Stimulated activated CD8-positive, alpha-beta memory T cell treated with anti-CD3 and anti-CD28 coated beads, Interleukin-7, amount 100 ng/mL, for 24 hours (primary cell): ENCODE data around the gene PPP1R14C.

ENCODE experiments used
- DNase-seq: peaks from one replicate; pipeline ENCODE4 v3.0.0-alpha.2; 2020; ENCODE audit warnings: low read depth

PPP1R14C gene

GRCh38 chr6:150138638-150139037 is 4.2 kb upstream of the PPP1R14C start:
- DNase-seq: no peak

GRCh38 chr6:150139533-150139932 is 3.3 kb upstream of the PPP1R14C start:
- no peak for DNase-seq

GRCh38 chr6:150140236-150140969 is 2.4 kb upstream of the PPP1R14C start:
- DNase-seq: no peak

- no peak for DNase-seq
Observed at GRCh38 chr6:150142097-150142669, 661 bp upstream of the PPP1R14C start.

- no peak for DNase-seq
Observed at GRCh38 chr6:150143516-150144293, 861 bp downstream of the PPP1R14C start.

GRCh38 chr6:150144294-150144868 is 1.5 kb downstream of the PPP1R14C start:
- no peak for DNase-seq

- no peak for DNase-seq
Observed at GRCh38 chr6:150145427-150145826, 2.6 kb downstream of the PPP1R14C start.

- DNase-seq: no peak
Observed at GRCh38 chr6:150145830-150146229, 3.0 kb downstream of the PPP1R14C start.

- no peak for DNase-seq
Observed at GRCh38 chr6:150146436-150146835, 3.6 kb downstream of the PPP1R14C start.

GRCh38 chr6:150149146-150149545 is 6.3 kb downstream of the PPP1R14C start:
- no peak for DNase-seq

- DNase-seq: no peak
Observed at GRCh38 chr6:150150458-150150820, 7.6 kb downstream of the PPP1R14C start.

- no peak for DNase-seq
Observed at GRCh38 chr6:150150821-150151646, 8.2 kb downstream of the PPP1R14C start.

GRCh38 chr6:150152891-150153876 is 10.3 kb downstream of the PPP1R14C start:
- no peak for DNase-seq

GRCh38 chr6:150153905-150154492 is 11.2 kb downstream of the PPP1R14C start:
- no peak for DNase-seq

- DNase-seq: no peak
Observed at GRCh38 chr6:150156460-150156859, 13.6 kb downstream of the PPP1R14C start.

GRCh38 chr6:150157081-150157480 is 14.2 kb downstream of the PPP1R14C start:
- DNase-seq: no peak

GRCh38 chr6:150159757-150160156 is 16.9 kb downstream of the PPP1R14C start:
- DNase-seq: no peak

GRCh38 chr6:150163970-150164369 is 21.1 kb downstream of the PPP1R14C start:
- DNase-seq: no peak

- DNase-seq: no peak
Observed at GRCh38 chr6:150165020-150165702, 22.3 kb downstream of the PPP1R14C start.

- DNase-seq: no peak
Observed at GRCh38 chr6:150167479-150167873, 24.6 kb downstream of the PPP1R14C start.
